Measurements from ENCODE around the gene CD300LB. TPM values are rescaled to one million over a fixed set of nuclear protein-coding genes. Genes with fewer than 3 reads are reported as not detected.
"Not testable (repeated sequence)": the region's sequence is repeated elsewhere in the genome, so short reads cannot be mapped to it uniquely, and the experiment has no call there.

Gene CD300LB
- total RNA-seq, 4 donors from 2014 or later: not detected

DNA sequence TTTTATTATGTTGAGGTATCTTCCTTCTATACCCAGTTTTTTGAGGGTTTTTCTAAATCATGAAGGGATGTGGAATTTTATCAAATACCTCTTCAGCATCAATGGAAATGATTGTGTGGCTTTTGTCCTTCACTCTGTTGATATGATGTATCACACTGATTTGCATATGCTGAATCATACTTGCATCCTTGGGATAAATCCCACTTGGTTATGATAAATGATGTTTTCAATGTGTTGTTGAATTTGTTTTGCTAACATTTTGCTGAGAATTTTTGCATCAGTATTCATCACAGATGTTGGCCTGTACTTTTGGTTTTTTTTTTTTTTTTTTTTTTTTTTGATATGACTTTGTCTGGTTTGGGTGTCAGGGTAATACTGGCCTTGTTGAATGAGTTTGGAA lies 23.1 kb downstream of the CD300LB start:
- no peak for TF ChIP-seq POLR2AphosphoS5 (IDR thresholded peaks at IDR 0.05)
- Histone ChIP-seq H3K36me3 (no peaks in the 10 kb centered on the region), H3K27ac (no peak overlapping the region), H3K9me3 (no peaks in the 10 kb centered on the region), H3K27me3 (no peaks in the 10 kb centered on the region), H3K4me3 (no peak overlapping the region), H3K4me1 (no peaks in the 10 kb centered on the region)
- no peak for DNase-seq (ENCODE audit: low spot score in 2 of 2)

- peak in 1 of 2 donors; percentile 4 for DNase-seq (ENCODE audit: low spot score in 2 of 2)
- not testable (repeated sequence) for H3K27ac ChIP-seq, H3K4me1 ChIP-seq, H3K4me3 ChIP-seq, H3K27me3 ChIP-seq, H3K36me3 ChIP-seq, H3K9me3 ChIP-seq
- WGBS: 83% methylated on average over 5 of the region's 5 CpGs
Observed at GRCh38 chr17:74503949-74504348, 27.3 kb downstream of the CD300LB start.

DNA sequence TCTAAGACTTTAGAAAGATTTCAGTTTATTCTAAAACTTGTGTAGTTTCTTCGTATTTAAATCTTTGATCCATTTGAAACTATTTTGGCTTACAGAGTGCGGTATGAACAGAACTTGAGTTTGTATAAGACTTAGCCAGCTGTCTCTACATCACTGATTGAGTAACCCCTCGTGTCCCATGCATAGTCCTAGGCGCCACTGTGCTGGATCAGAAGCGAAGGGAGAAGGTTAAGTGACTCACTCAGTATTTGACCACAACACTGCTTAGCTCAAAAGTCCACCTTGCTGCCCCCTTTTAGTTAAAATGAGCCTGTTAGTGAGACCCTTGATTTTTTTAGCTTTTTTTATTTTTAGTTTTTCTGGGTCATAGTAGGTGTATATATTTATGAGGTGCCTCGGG lies 28.4 kb downstream of the CD300LB start:
- peak in 1 of 2 donors; percentile 34 for DNase-seq (ENCODE audit: low spot score in 2 of 2)
- H3K4me3 ChIP-seq: no peak overlapping the region
- H3K27ac ChIP-seq: no peak overlapping the region
- peaks cover 3% of the 10 kb centered on the region for H3K27me3 ChIP-seq
- WGBS: 72% methylated on average over 6 of the region's 6 CpGs
- no peaks in the 10 kb centered on the region for H3K4me1 ChIP-seq
- no peaks in the 10 kb centered on the region for H3K36me3 ChIP-seq
- no peaks in the 10 kb centered on the region for H3K9me3 ChIP-seq
- no peak for TF ChIP-seq POLR2A (IDR thresholded peaks at IDR 0.05)

DNA sequence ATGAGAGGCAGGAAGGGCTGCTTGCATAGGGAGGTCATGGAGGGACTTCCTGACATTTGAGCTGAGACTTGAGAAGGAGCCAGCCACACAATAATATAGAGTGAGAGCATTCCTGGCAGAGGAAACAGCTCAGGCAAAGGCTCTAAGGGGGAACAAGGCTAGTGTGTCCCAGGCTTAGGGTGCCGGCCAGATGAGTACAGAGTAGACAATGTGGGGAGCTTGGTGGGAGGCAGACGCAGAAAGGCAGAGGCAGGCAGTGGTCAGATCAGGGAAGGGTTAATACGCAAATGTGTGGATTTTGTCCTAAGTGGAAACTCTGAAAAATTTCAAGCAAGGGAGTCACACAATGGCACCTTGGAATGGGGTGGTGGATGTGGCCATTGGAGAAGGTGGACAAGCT lies 31.3 kb downstream of the CD300LB start:
- 88% methylated on average over 3 of the region's 3 CpGs for WGBS
- H3K4me3 ChIP-seq: no peak overlapping the region
- H3K9me3 ChIP-seq: no peaks in the 10 kb centered on the region
- H3K4me1 ChIP-seq: no peaks in the 10 kb centered on the region
- TF ChIP-seq POLR2A (IDR thresholded peaks at IDR 0.05) (no peak), POLR2AphosphoS5 (IDR thresholded peaks at IDR 0.05) (no peak), EP300 (IDR thresholded peaks at IDR 0.05) (no peak)
- TF ChIP-seq, protein P1, sequence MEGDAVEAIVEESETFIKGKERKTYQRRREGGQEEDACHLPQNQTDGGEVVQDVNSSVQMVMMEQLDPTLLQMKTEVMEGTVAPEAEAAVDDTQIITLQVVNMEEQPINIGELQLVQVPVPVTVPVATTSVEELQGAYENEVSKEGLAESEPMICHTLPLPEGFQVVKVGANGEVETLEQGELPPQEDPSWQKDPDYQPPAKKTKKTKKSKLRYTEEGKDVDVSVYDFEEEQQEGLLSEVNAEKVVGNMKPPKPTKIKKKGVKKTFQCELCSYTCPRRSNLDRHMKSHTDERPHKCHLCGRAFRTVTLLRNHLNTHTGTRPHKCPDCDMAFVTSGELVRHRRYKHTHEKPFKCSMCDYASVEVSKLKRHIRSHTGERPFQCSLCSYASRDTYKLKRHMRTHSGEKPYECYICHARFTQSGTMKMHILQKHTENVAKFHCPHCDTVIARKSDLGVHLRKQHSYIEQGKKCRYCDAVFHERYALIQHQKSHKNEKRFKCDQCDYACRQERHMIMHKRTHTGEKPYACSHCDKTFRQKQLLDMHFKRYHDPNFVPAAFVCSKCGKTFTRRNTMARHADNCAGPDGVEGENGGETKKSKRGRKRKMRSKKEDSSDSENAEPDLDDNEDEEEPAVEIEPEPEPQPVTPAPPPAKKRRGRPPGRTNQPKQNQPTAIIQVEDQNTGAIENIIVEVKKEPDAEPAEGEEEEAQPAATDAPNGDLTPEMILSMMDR (IDR thresholded peaks at IDR 0.05): no peak
- H3K36me3 ChIP-seq: no peaks in the 10 kb centered on the region
- H3K27ac ChIP-seq: no peak overlapping the region
- peaks cover 5% of the 10 kb centered on the region for H3K27me3 ChIP-seq
- peak in 1 of 2 donors; percentile 37 for DNase-seq (ENCODE audit: low spot score in 2 of 2)

DNA sequence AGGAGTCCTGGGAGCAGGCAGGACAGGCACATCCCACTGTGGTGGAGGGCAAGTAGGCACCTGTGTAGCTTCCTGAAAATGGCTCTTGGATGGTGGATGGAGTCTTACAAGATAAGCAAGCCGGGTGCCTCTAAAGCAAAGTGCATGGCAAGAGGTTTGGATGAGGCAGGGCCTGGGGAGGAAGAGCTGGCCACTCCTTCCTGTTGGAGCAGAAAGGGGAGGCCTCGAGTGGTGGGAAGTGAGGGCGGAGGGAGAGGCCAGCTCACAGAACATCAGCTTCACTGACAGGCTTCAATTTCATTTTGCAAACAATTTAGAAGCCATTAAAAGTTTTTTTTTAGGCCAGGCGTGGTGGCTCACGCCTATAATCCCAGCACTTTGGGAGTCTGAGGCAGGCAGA lies 33.8 kb downstream of the CD300LB start:
- 68% methylated on average over 5 of the region's 5 CpGs for WGBS
- DNase-seq (ENCODE audit: low spot score in 2 of 2): peak in 1 of 2 donors; percentile 52
- H3K9me3 ChIP-seq: no peaks in the 10 kb centered on the region

GRCh38 chr17:74493331-74493833 lies 37.9 kb downstream of the CD300LB start:
- H3K9me3 ChIP-seq: no peaks in the 10 kb centered on the region
- no peak overlapping the region for H3K27ac ChIP-seq
- peaks cover 3% of the 10 kb centered on the region for H3K27me3 ChIP-seq
- H3K4me1 ChIP-seq: no peaks in the 10 kb centered on the region
- TF ChIP-seq EP300 (IDR thresholded peaks at IDR 0.05): no peak
- TF ChIP-seq, protein P1 (IDR thresholded peaks at IDR 0.05): peak; percentile 77 to 85
- H3K4me3 ChIP-seq: no peak overlapping the region
- 39% methylated on average over 11 of the region's 11 CpGs for WGBS
- DNase-seq (ENCODE audit: low spot score in 2 of 2): peak; percentile 70 to 78
- H3K36me3 ChIP-seq: no peaks in the 10 kb centered on the region

More for the DNA sequence above, 33.8 kb downstream of the CD300LB start:
- Histone ChIP-seq H3K27me3 (peaks cover 5% of the 10 kb centered on the region), H3K4me1 (no peaks in the 10 kb centered on the region), H3K36me3 (no peaks in the 10 kb centered on the region), H3K27ac (no peak overlapping the region), H3K4me3 (no peak overlapping the region)
- no peak for TF ChIP-seq POLR2AphosphoS5 (IDR thresholded peaks at IDR 0.05)
- TF ChIP-seq POLR2A (IDR thresholded peaks at IDR 0.05): no peak
- TF ChIP-seq, protein P1 (IDR thresholded peaks at IDR 0.05): no peak
- no peak for TF ChIP-seq EP300 (IDR thresholded peaks at IDR 0.05)

DNA sequence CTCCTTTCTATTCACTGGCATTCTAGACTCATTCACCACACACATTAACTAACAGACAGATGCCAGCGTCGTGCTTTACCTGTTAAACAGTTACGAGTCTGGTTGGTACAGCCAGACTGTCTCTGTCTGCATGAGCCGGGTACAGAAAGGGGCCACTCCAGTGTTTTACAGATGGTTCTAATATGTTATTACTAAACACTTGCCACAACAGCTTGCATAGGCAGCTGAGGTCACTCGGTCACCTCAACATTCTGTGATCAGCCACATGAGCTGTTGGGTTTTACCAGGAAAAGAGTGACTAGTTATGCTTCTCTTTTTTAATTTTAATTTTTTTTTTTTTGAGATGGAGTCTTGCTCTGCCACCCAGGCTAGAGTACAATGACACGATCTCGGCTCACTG lies 39.6 kb downstream of the CD300LB start:
- H3K36me3 ChIP-seq: no peaks in the 10 kb centered on the region
- WGBS: 82% methylated on average over 7 of the region's 7 CpGs
- H3K27me3 ChIP-seq: peaks cover 3% of the 10 kb centered on the region
- TF ChIP-seq, protein P1 (IDR thresholded peaks at IDR 0.05): no peak
- no peak for TF ChIP-seq POLR2AphosphoS5 (IDR thresholded peaks at IDR 0.05)
- no peak for TF ChIP-seq POLR2A (IDR thresholded peaks at IDR 0.05)
- TF ChIP-seq EP300 (IDR thresholded peaks at IDR 0.05): no peak
- peak; percentile 5 to 23 for DNase-seq (ENCODE audit: low spot score in 2 of 2)
- no peak overlapping the region for H3K4me3 ChIP-seq
- no peak overlapping the region for H3K27ac ChIP-seq
- H3K9me3 ChIP-seq: no peaks in the 10 kb centered on the region
- H3K4me1 ChIP-seq: no peaks in the 10 kb centered on the region
